ENCODE measurements around the gene KTN1. TPM values are rescaled to one million over a fixed set of nuclear protein-coding genes. Genes with fewer than 3 reads are reported as not detected.

KTN1 gene
- total and polyA plus RNA-seq, 8 donors: 125 to 171 (median 140) TPM

DNA sequence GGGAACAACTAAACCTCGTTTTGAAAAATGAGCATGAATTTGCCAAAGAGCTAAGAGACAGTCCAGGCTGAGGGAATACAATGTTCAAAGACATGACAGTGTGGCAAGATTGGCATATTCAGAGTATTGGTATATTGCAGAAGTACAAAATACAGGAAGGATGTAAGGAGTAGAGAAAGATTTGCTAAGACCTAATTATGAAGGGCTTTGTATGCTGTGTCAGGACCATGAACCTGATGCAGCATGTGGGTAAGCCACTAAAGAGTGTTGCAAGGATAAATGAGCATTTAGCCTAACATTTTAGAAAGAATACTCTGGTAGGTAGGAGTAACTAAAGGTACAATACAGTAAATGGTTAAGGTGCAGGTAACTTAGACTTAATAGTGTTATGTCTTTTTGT lies 65.1 kb downstream of the KTN1 start:
- H3K4me1 ChIP-seq: no peaks in the 10 kb centered on the region
- H3K27ac ChIP-seq: no peak overlapping the region
- intact Hi-C loops (cut with DNase I): no loop called here
- no peak overlapping the region for H3K4me3 ChIP-seq
- DNase-seq: no peak
- TF ChIP-seq, protein P1, sequence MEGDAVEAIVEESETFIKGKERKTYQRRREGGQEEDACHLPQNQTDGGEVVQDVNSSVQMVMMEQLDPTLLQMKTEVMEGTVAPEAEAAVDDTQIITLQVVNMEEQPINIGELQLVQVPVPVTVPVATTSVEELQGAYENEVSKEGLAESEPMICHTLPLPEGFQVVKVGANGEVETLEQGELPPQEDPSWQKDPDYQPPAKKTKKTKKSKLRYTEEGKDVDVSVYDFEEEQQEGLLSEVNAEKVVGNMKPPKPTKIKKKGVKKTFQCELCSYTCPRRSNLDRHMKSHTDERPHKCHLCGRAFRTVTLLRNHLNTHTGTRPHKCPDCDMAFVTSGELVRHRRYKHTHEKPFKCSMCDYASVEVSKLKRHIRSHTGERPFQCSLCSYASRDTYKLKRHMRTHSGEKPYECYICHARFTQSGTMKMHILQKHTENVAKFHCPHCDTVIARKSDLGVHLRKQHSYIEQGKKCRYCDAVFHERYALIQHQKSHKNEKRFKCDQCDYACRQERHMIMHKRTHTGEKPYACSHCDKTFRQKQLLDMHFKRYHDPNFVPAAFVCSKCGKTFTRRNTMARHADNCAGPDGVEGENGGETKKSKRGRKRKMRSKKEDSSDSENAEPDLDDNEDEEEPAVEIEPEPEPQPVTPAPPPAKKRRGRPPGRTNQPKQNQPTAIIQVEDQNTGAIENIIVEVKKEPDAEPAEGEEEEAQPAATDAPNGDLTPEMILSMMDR (IDR thresholded peaks at IDR 0.05): no peak
- no peaks in the 10 kb centered on the region for H3K9me3 ChIP-seq
- ATAC-seq: no peak
- peaks cover 0 to 50% of the 10 kb centered on the region in 2 donors for H3K36me3 ChIP-seq
- H3K27me3 ChIP-seq: no peaks in the 10 kb centered on the region

- DNase-seq (no peak), ATAC-seq (no peak)
- Histone ChIP-seq H3K27ac (no peak overlapping the region), H3K4me3 (no peak overlapping the region), H3K9me3 (no peaks in the 10 kb centered on the region), H3K27me3 (no peaks in the 10 kb centered on the region), H3K36me3 (peaks cover 0 to 51% of the 10 kb centered on the region in 2 donors), H3K4me1 (no peaks in the 10 kb centered on the region)
- intact Hi-C loops (cut with DNase I): no loop called here
- TF ChIP-seq, protein P1 (IDR thresholded peaks at IDR 0.05): no peak
Observed at GRCh38 chr14:55645845-55646832, 66.1 kb downstream of the KTN1 start.

- no peaks in the 10 kb centered on the region for H3K9me3 ChIP-seq
- H3K36me3 ChIP-seq: peaks cover 4 to 71% of the 10 kb centered on the region in 2 donors
- H3K27me3 ChIP-seq: no peaks in the 10 kb centered on the region
- intact Hi-C loops (cut with DNase I): no loop called here
- no peak overlapping the region for H3K27ac ChIP-seq
- ATAC-seq (no peak), DNase-seq (no peak)
- H3K4me3 ChIP-seq: no peak overlapping the region
- TF ChIP-seq, protein P1 (IDR thresholded peaks at IDR 0.05): no peak
- H3K4me1 ChIP-seq: no peaks in the 10 kb centered on the region
Observed at GRCh38 chr14:55650992-55651391, 71.0 kb downstream of the KTN1 start.

DNA sequence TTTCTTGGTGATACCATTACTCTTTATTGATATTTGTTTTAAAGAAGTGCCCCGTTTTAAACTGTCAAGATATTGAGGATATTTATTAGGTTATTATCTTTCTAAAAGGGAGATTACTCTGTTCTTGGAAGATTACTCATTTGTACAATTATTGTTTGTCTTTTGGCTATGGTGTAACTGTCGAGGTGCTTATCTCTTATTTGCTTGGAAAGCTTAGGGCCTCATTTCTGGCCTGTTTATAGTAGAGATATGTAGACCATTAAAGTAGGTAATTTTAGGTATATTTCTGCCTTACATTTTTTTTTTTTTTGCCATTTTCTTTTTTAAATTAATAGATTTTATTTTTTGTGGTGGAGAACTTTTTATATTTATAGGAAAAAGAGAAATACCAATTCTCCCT lies 74.2 kb downstream of the KTN1 start:
- Histone ChIP-seq H3K4me1 (no peaks in the 10 kb centered on the region), H3K27ac (no peak overlapping the region), H3K4me3 (no peak overlapping the region), H3K9me3 (no peaks in the 10 kb centered on the region), H3K36me3 (peaks cover 4 to 83% of the 10 kb centered on the region in 2 donors), H3K27me3 (no peaks in the 10 kb centered on the region)
- intact Hi-C loops (cut with DNase I): no loop called here
- DNase-seq (no peak), ATAC-seq (no peak)
- TF ChIP-seq, protein P1 (IDR thresholded peaks at IDR 0.05): no peak

DNA sequence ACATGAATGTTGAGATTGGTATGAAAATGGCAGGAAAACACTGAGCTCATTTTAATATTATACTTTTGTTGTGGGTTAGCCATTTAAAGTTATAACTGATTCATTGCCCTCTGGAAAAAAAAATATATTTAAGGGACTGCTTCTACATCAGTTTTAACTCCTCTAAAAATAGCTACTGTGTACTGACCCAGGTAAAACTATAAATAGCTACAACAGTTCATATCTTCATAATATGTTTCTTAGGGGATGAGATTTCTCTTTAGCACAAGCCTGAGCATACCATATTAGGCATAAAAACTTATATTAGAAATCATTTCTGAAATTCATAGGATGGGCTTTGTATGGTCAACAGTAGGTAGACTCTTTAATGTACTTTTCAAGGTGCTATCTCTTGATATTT lies 81.0 kb downstream of the KTN1 start:
- Histone ChIP-seq H3K27ac (no peak overlapping the region), H3K36me3 (peaks cover 0 to 58% of the 10 kb centered on the region in 2 donors), H3K4me3 (no peak overlapping the region), H3K27me3 (no peaks in the 10 kb centered on the region), H3K4me1 (no peaks in the 10 kb centered on the region), H3K9me3 (no peaks in the 10 kb centered on the region)
- TF ChIP-seq, protein P1 (IDR thresholded peaks at IDR 0.05): no peak
- intact Hi-C loops (cut with DNase I): no loop called here
- DNase-seq (no peak), ATAC-seq (no peak)
